Testis (tissue), 3 donors: ENCODE data around the gene SURF2. TPM values are rescaled to one million over a fixed set of nuclear protein-coding genes. Genes with fewer than 3 reads are reported as not detected.

Experiments
- DNase-seq: peaks from one replicate; pipeline ENCODE4 v3.0.0-alpha.2; 2019
- H3K27ac ChIP-seq, 2 donors: fragments of 200-600 bp; sonication (generic); one replicate each; pipeline ENCODE4 v1.5.1; 2019
- H3K27me3 ChIP-seq: fragments of 200-600 bp; sonication (generic); one replicate; pipeline ENCODE4 v1.5.1; 2019
- H3K36me3 ChIP-seq: fragments of 200-600 bp; sonication (generic); one replicate; pipeline ENCODE4 v1.5.1; 2017; ENCODE audit warnings: low read depth; ENCODE audit errors: missing control alignments
- H3K4me1 ChIP-seq: fragments of 200-600 bp; sonication (generic); one replicate; pipeline ENCODE4 v1.5.1; 2019
- H3K4me3 ChIP-seq, 2 donors: fragments of 200-600 bp; sonication (generic); one replicate each; pipeline ENCODE4 v1.5.1; 2017 to 2019
- H3K9me3 ChIP-seq: fragments of 200-600 bp; sonication (generic); one replicate; pipeline ENCODE4 v1.5.1; 2017
- CTCF ChIP-seq, 3 experiments: fragments of 450-650 bp in 2 of 3; fragments of 200-600 bp in 1 of 3; sonication (generic) in 1 of 3; IDR thresholded peaks; one replicate each; pipeline ENCODE4 v1.5.1; 2016 to 2019; ENCODE audit warnings: antibody characterized with exemption in 3 of 3, mild to moderate bottlenecking in 2 of 3, moderate library complexity in 1 of 3
- POLR2A ChIP-seq: fragments of 450-650 bp; IDR thresholded peaks from one replicate; pipeline ENCODE4 v1.6.1; 2017; ENCODE audit warnings: antibody characterized with exemption, mild to moderate bottlenecking, moderate library complexity
- WGBS, 2 donors: methylation state at CpG; one replicate each; pipeline ENCODE4 v1.1.5; 2018; 5-methylcytosine and 5-hydroxymethylcytosine counted together
- intact Hi-C: fragments of 100-400 bp; cut with DNase I; formaldehyde crosslinking; loops from one replicate; pipeline ENCODE4 v1.15.1; 2023; ENCODE audit warnings: low total_unique reads
- polyA plus RNA-seq: library from polyadenylated mRNA; stranded (reverse); fragments of 350-450 nt; fragmentation: Illumina TruSeq; extraction: RNeasy Lipid Tissue Mini Kit (QIAGEN cat#74804); gene quantifications from one replicate; pipeline ENCODE4 v1.2.3, GENCODE V29; 2014; ENCODE audit warnings: low read depth, low replicate concordance; ENCODE audit not compliant: insufficient read depth
- total RNA-seq, 2 donors: library from RNA; depleted of rRNA; stranded (reverse); fragments of >200 nt; gene quantifications; one replicate each; pipeline ENCODE4 v1.2.3, GENCODE V29; 2016

Gene SURF2
- total and polyA plus RNA-seq, 3 donors from 2014 or later: 103 to 160 (median 121) TPM

DNA sequence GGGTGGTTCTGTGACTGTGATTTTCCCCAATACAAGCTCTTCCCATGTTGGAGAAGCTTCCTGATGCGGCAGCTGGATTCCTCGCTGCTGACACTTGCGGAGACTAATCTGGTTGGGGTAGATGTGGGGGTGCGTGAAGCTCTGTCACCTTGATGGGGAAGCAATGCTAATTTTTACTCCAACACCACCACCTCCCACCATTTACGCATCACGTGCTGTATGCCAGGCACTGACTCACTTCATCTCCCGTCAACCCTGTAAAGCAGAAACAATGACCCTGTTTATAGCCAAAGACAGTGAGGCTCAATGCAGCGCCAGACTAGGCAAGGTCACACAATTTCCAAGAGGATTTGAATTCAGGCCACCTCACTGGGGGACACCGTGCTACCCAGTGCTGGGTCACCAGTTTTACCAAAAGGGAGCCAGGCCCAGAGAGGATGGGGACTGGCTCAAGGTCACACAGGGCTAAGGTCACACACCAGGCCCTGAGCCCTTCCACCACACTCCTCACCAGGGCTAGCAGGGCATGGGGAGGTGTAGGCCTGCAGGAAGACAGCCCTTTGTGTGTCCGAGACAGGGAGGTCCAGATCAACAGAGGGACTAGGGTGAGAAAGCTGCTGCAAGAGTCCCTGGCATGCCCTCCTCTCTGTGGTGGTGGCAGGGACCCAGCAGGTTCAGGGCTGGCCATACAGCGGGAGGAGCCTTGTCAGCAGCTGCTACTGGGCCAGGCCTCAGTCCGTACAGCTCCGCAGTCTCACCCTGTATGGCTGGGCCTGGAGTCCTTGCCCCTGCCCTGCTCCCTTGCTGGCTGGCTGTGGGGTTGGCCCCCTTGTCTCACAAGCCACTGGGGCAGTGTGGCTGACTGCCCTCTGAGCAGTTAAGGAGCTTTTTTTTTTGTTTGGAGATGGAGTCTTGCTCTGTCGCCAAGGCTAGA is 23.1 kb downstream of the SURF2 start:
- peaks cover 8% of the 10 kb centered on the region for H3K4me1 ChIP-seq
- no peak for DNase-seq
- H3K4me3 ChIP-seq: no peak overlapping the region
- no peak overlapping the region for H3K27ac ChIP-seq
- TF ChIP-seq CTCF (IDR thresholded peaks at IDR 0.05): no peak
- TF ChIP-seq POLR2A: no peak
- no peaks in the 10 kb centered on the region for H3K27me3 ChIP-seq
- no peaks in the 10 kb centered on the region for H3K9me3 ChIP-seq
- H3K36me3 ChIP-seq: no peaks in the 10 kb centered on the region
- intact Hi-C loops: no loop called here
- WGBS, 2 donors: 87 to 90% methylated on average over 10 to 14 of the region's 14 CpGs

DNA sequence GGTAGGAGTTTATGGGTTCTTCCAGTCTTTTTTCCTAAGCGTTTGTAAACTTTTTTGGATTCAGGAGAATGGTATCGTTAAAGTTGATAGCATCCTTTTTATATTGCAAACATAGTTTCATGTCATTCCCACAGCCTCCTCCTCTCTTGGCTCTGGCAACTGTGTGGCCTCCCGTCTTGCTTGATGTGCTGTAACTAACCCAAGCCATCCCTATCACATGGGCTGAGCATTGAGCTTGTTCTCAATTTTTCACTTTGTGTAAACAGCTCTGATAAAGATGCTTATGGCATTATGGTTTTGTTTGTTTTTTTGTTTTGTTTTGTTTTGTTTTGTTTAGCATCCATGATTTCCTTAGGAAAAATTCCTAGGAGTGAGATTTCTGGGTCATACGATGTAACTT is 24.4 kb downstream of the SURF2 start:
- Histone ChIP-seq H3K4me3 (no peak overlapping the region), H3K4me1 (peaks cover 4% of the 10 kb centered on the region), H3K27me3 (no peaks in the 10 kb centered on the region), H3K27ac (no peak overlapping the region), H3K36me3 (no peaks in the 10 kb centered on the region), H3K9me3 (no peaks in the 10 kb centered on the region)
- intact Hi-C loops: no loop called here
- TF ChIP-seq CTCF (IDR thresholded peaks at IDR 0.05): no peak
- no peak for TF ChIP-seq POLR2A
- 68 to 83% methylated on average over 4 of the region's 4 CpGs for WGBS, 2 donors
- no peak for DNase-seq

DNA sequence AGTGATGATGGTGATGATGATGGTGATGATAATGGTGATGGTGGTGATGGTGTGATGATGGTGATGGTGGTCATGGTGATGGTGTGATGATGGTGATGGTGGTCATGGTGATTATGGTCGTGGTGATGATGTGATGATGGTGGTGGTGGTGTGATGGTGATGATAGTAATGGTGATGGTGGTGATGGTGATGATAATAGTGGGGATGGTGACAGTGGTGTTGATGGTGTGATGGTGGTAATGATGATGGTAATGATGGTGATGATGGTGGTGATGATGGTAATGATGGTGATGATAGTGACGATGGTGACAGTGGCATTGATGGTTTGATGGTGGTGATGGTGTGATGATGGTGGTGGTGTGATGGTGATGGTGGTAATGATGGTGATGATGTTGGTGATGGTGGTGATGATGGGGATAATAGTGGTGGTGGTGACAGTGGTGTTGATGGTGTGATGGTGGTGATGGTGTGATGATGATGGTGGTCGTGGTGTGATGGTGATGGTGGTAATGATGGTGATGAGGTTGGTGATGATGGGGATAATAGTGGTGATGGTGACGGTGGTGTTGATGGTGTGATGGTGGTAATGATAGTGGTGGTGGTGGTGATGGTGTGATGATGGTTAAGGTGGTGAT is 26.3 kb downstream of the SURF2 start:
- Histone ChIP-seq H3K36me3 (no peaks in the 10 kb centered on the region), H3K9me3 (no peaks in the 10 kb centered on the region), H3K27me3 (no peaks in the 10 kb centered on the region), H3K4me3 (no peak overlapping the region), H3K27ac (no peak overlapping the region), H3K4me1 (no peaks in the 10 kb centered on the region)
- intact Hi-C loops: no loop called here
- no peak for DNase-seq
- TF ChIP-seq POLR2A: no peak
- no peak for TF ChIP-seq CTCF (IDR thresholded peaks at IDR 0.05)
- WGBS, 2 donors: 93 to 97% methylated on average over 4 of the region's 4 CpGs

DNA sequence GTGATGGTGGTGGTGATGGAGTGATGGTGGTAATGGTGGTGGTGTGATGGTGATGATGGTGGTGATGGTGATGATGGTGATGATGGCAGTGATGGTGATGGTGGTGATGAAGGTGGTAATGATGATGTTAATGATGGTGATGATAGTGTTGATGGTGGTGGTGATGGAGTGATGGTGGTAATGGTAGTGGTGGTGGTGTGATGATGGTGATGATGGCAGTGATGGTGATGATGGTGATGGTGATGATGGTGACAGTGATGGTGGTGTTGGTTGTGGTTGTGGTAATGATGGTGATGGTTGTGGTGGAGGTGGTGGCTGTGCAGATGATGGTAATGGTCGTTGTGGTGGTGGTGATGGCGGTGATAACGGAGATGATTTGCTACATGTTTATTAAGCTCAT is 27.1 kb downstream of the SURF2 start:
- no peaks in the 10 kb centered on the region for H3K27me3 ChIP-seq
- no peak overlapping the region for H3K4me3 ChIP-seq
- intact Hi-C loops: no loop called here
- DNase-seq: no peak
- H3K27ac ChIP-seq: no peak overlapping the region
- no peaks in the 10 kb centered on the region for H3K36me3 ChIP-seq
- TF ChIP-seq CTCF (IDR thresholded peaks at IDR 0.05) (no peak), POLR2A (no peak)
- no peaks in the 10 kb centered on the region for H3K9me3 ChIP-seq
- no peaks in the 10 kb centered on the region for H3K4me1 ChIP-seq
- 94 to 95% methylated on average over 3 of the region's 3 CpGs for WGBS, 2 donors
